Lower leg skin (tissue), 3 donors: ENCODE data around the gene C1orf21.

Experiments used
- POLR2A ChIP-seq, 2 donors: fragments of 450-650 bp; IDR thresholded peaks; one replicate each; pipeline ENCODE4 v1.6.1; 2016 to 2017; ENCODE audit warnings: antibody characterized with exemption in 2 of 2, mild to moderate bottlenecking in 1 of 2, moderate library complexity in 1 of 2
- TF ChIP-seq, protein P1 (sequence below), 3 donors: fragments of 450-650 bp; IDR thresholded peaks; one replicate each; pipeline ENCODE4 v1.5.1; 2016; ENCODE audit warnings: antibody characterized with exemption in 3 of 3, mild to moderate bottlenecking in 3 of 3, moderate library complexity in 2 of 3

DNA sequence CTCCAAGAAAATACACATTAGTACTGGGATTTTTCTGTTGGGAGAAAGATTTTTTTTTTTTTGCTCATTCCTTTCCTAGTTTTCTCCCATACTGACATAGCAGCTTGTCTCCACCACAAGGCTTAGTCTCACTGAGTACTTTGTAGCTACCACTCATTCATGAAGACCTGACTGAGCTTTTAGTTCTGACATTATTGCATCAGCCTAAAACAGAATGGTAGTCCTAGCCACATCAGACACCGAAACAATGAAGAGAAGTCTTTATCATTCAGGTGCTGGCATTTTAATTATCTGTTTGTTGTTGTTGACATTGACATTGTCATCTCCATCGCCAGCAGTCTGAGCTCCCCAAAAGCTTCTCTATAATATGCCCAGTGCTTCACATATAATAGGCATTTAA lies 21.1 kb upstream of the C1orf21 start:
- TF ChIP-seq, protein P1, sequence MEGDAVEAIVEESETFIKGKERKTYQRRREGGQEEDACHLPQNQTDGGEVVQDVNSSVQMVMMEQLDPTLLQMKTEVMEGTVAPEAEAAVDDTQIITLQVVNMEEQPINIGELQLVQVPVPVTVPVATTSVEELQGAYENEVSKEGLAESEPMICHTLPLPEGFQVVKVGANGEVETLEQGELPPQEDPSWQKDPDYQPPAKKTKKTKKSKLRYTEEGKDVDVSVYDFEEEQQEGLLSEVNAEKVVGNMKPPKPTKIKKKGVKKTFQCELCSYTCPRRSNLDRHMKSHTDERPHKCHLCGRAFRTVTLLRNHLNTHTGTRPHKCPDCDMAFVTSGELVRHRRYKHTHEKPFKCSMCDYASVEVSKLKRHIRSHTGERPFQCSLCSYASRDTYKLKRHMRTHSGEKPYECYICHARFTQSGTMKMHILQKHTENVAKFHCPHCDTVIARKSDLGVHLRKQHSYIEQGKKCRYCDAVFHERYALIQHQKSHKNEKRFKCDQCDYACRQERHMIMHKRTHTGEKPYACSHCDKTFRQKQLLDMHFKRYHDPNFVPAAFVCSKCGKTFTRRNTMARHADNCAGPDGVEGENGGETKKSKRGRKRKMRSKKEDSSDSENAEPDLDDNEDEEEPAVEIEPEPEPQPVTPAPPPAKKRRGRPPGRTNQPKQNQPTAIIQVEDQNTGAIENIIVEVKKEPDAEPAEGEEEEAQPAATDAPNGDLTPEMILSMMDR (IDR thresholded peaks at IDR 0.05) = no peak
- TF ChIP-seq POLR2A (IDR thresholded peaks at IDR 0.05) = no peak
